HL-60 (cell line): ENCODE results near the gene RBM6.

Experiments used
- CTCF ChIP-seq: IDR thresholded peaks from one replicate; pipeline ENCODE4 v1.5.1; 2011; ENCODE audit warnings: low read length, control low read depth, inconsistent platforms; ENCODE audit not compliant: insufficient read depth
- GABPA ChIP-seq: IDR thresholded peaks from 2 replicates; pipeline ENCODE4 v1.6.1; 2012; ENCODE audit warnings: low read depth
- POLR2AphosphoS5 ChIP-seq: IDR thresholded peaks from 2 replicates; pipeline ENCODE4 v1.6.1; 2012; ENCODE audit warnings: low read depth
- SPI1 ChIP-seq: IDR thresholded peaks from 2 replicates; pipeline ENCODE4 v1.6.1; 2012; ENCODE audit warnings: low read depth, mild to moderate bottlenecking, borderline replicate concordance

DNA sequence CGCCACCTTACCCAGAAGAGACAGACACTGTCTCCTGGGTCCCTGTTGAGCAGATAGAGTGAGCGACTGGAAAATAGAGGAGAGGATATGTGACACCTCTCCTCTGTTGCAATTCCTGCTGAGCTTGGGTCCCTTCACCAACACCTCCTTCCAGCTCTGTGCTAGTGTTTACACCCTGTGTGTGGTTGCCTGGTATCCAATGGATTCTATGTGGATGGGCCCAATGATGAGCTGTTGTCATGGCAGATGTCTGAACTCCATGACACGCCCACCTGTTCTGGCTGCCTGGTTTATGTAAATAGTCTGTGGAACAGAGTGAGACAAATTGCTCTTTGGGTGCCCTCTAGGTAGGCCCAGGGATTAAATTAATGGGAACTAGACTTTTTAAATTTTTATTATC lies 172.5 kb downstream of the RBM6 start:
- TF ChIP-seq CTCF = no peak
- no peak for TF ChIP-seq GABPA
- TF ChIP-seq POLR2AphosphoS5 = no peak
- no peak for TF ChIP-seq SPI1
